Femur (tissue), 1 donor: ENCODE measurements around the gene PRR19.

Experiments used
- DNase-seq: peaks from one replicate; pipeline ENCODE4 v3.0.0-alpha.2; 2017

Gene PRR19

DNA sequence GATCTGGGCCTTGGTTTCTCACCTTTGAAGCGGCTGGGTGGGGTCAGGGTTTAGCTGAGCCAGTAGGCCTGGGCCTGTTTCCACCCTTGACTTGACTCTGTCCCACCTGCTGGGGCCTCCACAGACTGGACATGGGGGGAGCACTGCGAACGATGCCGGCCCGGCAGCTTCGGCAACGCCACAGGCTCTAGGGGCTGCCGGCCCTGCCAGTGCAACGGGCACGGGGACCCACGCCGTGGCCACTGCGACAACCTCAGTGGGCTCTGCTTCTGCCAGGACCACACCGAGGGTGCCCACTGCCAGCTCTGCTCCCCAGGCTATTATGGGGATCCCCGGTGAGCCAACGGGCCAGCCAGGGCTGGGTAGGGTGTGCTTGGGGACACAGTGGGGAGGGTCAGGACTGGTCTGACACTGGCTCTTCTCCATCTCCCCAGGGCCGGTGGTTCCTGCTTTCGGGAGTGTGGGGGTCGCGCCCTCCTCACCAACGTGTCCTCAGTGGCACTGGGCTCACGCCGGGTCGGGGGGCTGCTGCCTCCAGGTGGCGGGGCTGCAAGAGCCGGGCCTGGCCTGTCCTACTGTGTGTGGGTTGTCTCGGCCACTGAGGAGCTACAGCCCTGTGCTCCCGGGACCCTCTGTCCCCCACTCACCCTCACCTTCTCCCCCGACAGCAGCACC is 51.5 kb downstream of the PRR19 start:
- no peak for DNase-seq

DNA sequence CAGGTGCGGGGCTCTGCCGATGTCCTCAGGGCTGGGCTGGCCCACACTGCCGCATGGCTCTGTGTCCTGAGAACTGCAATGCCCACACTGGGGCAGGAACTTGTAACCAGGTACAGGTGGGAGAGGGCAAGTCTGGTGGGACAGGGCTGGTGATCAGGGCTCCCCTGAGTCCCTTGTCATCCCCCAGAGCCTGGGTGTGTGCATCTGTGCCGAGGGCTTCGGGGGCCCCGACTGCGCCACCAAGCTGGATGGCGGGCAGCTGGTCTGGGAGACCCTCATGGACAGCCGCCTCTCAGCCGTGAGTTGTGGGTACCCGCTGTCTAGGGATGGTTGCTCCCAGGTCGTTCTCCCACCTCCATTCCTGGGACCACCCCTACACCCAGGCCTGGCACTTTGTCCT is 54.0 kb downstream of the PRR19 start:
- DNase-seq: no peak

DNA sequence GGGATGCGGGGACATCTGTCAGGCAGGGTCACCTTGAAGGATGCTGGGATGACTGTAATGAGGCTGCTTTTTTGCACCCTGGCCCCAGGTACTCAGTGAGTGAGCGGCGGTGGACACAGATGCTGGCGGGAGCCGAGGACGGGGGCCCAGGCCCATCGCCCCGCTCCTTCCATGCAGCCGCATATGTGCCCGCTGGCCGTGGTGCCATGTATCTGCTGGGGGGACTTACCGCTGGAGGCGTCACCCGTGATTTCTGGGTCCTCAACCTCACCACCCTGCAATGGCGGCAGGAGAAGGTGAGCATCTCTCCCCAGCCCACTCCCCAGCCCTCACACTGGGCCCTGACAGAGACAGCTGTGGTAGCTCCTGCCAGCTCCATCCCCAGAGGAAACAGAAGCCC is 54.8 kb downstream of the PRR19 start:
- no peak for DNase-seq

DNA sequence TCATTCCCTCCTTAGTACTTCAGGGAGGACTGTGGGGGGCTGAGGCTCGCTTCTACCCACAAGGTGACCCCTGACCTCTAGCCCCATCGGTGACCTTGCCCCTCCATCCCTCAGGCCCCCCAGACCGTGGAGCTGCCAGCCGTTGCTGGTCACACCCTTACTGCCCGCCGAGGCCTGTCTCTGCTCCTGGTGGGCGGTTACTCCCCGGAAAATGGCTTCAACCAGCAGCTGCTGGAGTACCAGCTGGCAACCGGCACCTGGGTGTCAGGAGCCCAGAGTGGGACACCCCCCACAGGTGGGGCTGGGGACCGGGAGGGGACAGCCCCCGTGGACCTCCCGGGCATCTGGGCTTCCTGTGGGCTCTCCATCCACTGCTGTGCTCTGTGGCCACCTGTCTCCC is 55.4 kb downstream of the PRR19 start:
- DNase-seq: no peak
